ENCODE results near the gene TRIM44. TPM values are rescaled to one million over a fixed set of nuclear protein-coding genes. Genes with fewer than 3 reads are reported as not detected.

Gene TRIM44
- total RNA-seq, 1 donor from 2014 or later = 39.9 TPM

DNA sequence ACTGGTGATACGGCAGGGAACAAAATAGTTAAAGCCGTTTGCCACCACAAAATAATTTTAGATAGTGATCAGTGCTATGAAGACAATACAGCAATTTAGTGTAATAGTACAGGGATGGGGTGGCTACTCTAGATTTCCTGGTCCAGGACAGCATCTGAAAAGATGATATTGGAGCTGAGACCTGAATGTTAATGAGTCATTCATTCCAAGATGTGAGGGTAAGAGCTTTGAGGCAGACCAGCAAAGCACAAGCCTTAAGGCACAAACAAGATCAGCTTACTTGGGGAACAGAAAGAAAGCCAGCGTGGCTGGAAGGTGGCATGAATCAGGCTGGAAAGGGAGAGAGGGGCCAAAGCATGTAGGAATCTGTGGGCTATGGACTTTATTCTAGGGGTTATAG, 132.3 kb downstream of the TRIM44 start:
- ATAC-seq (no peak), DNase-seq (ENCODE audit: missing footprints) (no peak)
- intact Hi-C loops (cut with DNase I) = no loop called here

- ATAC-seq (no peak), DNase-seq (ENCODE audit: missing footprints) (no peak)
Observed at GRCh38 chr11:35796562-35796961, 134.0 kb downstream of the TRIM44 start.

DNA sequence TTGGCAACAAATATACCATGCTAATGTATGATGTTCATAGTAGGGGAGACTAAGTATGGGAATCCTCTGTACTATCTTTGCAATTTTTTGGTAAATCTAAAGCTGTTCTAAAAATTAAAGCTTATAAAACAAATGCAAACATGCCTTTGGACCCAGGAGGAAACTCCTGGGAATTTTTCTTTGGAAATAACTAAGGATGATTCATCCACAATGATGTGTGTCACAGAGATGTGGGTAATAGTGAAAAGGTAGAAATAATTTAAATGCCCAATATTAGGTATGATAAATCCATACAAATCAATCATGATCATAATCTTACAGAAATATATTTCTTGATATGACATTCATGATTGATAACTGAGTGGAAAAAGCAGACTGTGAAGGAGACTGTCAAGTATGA, 135.8 kb downstream of the TRIM44 start:
- intact Hi-C loops (cut with DNase I) = no loop called here

More at GRCh38 chr11:35796562-35796961, 134.0 kb downstream of the TRIM44 start:
- intact Hi-C loops (cut with DNase I) = no loop called here

DNA sequence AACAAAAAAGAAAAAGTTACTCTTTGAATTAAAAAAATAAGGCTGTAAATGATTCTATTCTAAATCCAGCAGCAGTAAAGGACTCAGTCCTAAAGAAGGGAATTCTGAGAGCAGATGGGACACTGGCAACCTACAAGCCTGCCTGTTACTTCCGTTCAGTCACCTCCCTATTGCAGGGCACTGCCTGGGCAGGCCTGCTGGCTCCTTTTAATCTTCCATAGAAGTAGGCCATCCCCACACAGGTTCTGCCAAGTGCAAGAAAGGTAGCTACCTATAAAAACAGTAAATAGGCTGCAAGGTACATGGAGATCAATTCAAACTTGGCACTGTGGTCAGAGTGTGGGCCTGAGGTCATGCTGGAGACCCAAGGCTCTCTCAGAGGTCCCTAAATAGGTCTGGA, 136.4 kb downstream of the TRIM44 start:
- intact Hi-C loops (cut with DNase I) = no loop called here
- ATAC-seq = no peak
- DNase-seq (ENCODE audit: missing footprints) = no peak

More for the DNA sequence above, 135.8 kb downstream of the TRIM44 start:
- no peak for DNase-seq (ENCODE audit: missing footprints)
- ATAC-seq = no peak

- intact Hi-C loops (cut with DNase I) = no loop called here
- ATAC-seq = no peak
- no peak for DNase-seq (ENCODE audit: missing footprints)
Observed at GRCh38 chr11:35799655-35800054, 137.1 kb downstream of the TRIM44 start.

- intact Hi-C loops (cut with DNase I) = no loop called here
- DNase-seq (ENCODE audit: missing footprints) (no peak), ATAC-seq (peak; percentile 53)
Observed at GRCh38 chr11:35800970-35801953, 138.7 kb downstream of the TRIM44 start.

GRCh38 chr11:35802221-35802620, 139.6 kb downstream of the TRIM44 start:
- DNase-seq (ENCODE audit: missing footprints) (no peak), ATAC-seq (no peak)
- intact Hi-C loops (cut with DNase I) = no loop called here

DNA sequence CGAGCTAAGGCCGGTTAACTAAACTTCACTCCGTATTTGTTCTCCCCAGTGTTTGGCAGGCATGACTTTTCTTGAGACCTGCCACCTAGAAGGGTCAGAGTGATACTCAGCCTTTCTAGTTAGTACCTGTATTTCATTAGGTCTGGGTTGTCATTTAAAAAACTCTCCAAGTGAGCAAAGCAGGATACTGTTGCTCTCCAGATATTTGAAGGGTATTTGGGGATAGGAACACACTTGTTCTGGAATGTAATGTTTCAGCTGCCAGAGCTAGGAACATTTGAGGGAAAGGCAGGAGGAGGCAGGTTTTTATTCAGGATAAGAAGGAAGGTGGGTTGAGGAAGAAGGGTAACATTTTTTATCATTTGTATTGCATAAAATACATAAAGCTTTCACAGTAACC, 140.1 kb downstream of the TRIM44 start:
- DNase-seq (ENCODE audit: missing footprints) (no peak), ATAC-seq (no peak)
- intact Hi-C loops (cut with DNase I) = no loop called here

GRCh38 chr11:35803115-35803514, 140.5 kb downstream of the TRIM44 start:
- ATAC-seq (no peak), DNase-seq (ENCODE audit: missing footprints) (no peak)

GRCh38 chr11:35804451-35805040, 142.0 kb downstream of the TRIM44 start:
- no peak for ATAC-seq
- no peak for DNase-seq (ENCODE audit: missing footprints)
- intact Hi-C loops (cut with DNase I) = no loop called here

More at GRCh38 chr11:35803115-35803514, 140.5 kb downstream of the TRIM44 start:
- intact Hi-C loops (cut with DNase I) = no loop called here

- intact Hi-C loops (cut with DNase I) = no loop called here
- ATAC-seq (no peak), DNase-seq (ENCODE audit: missing footprints) (no peak)
Observed at GRCh38 chr11:35809561-35809960, 147.0 kb downstream of the TRIM44 start.

- intact Hi-C loops (cut with DNase I) = no loop called here
- no peak for ATAC-seq
Observed at GRCh38 chr11:35810045-35810645, 147.6 kb downstream of the TRIM44 start.

DNA sequence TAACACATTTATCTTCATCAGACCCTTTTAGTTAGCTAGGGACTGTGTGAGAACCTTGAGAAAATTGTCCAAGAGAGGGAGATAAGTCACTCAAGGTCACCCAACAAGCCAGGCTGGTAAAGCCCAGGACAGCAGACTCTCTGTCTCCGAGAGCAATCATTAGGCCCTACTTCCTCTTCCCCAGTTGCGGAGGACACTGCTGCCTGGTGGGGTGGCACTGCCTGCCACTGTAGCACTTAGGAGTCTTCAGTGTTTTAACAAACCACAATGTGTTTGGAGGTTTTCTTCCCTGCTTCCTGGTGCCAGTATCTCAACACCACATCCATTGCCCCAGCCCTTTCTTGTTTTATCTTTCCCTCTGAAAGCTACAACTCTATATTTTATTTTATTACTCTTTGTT, 149.2 kb downstream of the TRIM44 start:
- ATAC-seq (peak; percentile 27), DNase-seq (ENCODE audit: missing footprints) (no peak)
- intact Hi-C loops (cut with DNase I) = no loop called here

More at GRCh38 chr11:35810045-35810645, 147.6 kb downstream of the TRIM44 start:
- no peak for DNase-seq (ENCODE audit: missing footprints)

DNA sequence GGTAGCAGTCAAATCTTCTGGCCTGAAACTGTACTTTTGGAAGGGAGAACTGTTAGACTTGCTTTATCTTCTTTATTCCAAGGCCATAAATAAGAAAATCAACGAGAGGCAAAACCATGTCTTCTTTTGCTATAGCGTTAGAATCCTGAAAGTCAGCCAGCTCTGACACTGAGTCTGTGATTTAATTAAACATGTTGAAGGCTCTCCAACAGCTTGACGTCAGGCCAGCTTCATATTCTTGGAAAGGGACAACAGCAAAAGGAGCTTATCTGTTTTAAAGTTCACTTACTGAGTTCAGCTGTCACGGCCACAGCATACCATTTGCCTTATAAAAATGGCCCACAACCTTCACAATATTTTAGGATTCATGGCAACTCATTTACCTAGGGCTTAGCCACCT, 150.3 kb downstream of the TRIM44 start:
- DNase-seq (ENCODE audit: missing footprints) (no peak), ATAC-seq (peak; percentile 64)
- intact Hi-C loops (cut with DNase I) = no loop called here

DNA sequence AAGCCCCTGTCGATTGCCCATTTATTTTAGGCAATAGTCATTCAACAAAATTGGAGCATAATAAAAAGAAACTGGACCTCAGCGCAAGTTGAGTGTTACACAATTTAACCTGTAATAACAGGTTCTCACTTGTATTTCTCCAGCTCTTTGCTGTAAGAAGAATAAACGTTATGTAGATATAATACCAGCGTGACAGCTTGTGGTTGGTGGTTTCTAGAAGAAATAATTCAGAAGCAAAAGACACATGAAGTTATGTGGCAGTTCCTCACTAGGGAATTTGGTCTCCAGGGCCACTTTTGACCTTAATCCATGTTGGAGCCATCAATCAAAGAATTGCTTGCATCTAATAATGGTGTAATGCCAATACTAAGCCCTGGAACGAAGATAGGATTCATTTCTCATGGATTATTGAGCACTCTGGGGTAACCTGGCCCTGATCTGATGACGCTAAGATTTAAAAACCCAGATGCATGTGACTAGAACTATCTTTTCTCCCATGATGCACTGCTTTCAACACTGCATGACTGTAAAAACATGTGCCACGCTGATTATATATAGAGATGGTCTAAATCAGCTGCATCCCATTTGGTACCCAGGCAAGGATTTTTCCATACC, 151.6 kb downstream of the TRIM44 start:
- ATAC-seq (no peak), DNase-seq (ENCODE audit: missing footprints) (no peak)
- intact Hi-C loops (cut with DNase I) = no loop called here

GRCh38 chr11:35814720-35815305, 152.2 kb downstream of the TRIM44 start:
- no peak for DNase-seq (ENCODE audit: missing footprints)
- no peak for ATAC-seq
- intact Hi-C loops (cut with DNase I) = no loop called here

DNA sequence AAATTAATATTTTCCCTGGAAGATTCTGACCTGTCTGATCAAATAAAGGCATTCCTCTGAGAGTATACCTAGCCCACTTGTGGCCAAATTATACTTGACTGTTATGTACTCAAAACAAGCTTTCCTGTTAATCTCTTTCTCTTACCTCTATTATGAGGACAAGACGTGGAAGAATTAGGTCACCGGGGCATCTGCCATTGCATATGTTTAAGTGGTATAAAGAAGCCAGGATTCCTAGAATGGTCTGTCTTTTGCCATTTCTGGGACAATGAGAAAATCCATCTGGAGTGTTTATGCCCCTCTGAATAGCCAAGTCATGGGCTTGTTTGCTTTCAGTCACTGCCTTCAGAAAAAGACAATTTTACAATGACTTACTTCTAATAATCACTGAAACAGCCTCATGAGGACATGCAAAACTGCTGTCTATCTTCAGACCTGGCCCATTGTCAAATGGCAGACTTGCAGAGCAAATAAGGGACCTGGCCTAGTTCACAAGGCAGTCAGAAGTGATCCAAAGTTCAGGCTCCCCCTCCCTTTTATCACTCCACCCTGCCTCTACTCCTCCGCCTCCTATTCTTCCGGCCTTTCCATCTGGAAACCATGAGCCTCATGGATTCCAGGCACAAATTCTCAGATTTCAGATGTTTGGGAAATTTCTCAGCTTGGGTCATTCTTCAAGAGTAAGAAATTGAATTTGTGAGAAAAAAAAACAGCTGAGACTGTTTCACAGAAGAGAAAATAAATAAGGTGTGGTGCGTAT, 153.2 kb downstream of the TRIM44 start:
- peak; percentile 84 for ATAC-seq
- DNase-seq (ENCODE audit: missing footprints) = no peak
- intact Hi-C loops (cut with DNase I) = no loop called here

DNA sequence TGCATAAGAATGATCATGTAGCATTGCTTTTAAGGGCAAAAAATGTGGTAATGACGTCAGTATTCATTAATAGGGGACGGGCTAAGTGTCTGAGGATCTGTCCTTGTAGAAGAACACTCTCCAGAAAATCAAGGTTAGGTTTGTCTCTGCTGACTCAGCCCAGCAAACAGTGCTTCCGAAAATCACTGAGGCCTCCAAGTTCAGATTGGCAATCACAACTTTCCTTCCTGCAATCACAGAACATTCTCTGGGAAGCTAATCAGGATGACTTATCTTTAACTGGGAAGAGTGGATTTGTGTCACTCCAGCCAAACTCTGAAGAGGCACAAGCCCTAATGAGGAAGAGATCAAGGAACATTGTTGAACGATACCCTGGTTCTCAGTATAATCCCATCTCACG, 158.0 kb downstream of the TRIM44 start:
- no peak for ATAC-seq
- intact Hi-C loops (cut with DNase I) = loop anchor here (5.0 kb wide), 3 partner anchors 158 to 447 kb away; partner anchors contain the start of genes FJX1 and TRIM44
- no peak for DNase-seq (ENCODE audit: missing footprints)
